Tibial artery (tissue), 4 donors: ENCODE measurements around the gene CMSS1.

Source experiments
- DNase-seq, 2 donors: peaks; one replicate each; pipeline ENCODE4 v3.0.0-alpha.2; 2019
- H3K27ac ChIP-seq, 2 donors: fragments of 200-600 bp; sonication (generic) in 1 of 2; 1 replicate in 1 of 2; 2 replicates in 1 of 2; pipeline ENCODE4 v1.5.1; 2018 to 2019; ENCODE audit warnings: mild to moderate bottlenecking in 1 of 2
- H3K27me3 ChIP-seq, 2 donors: fragments of 200-600 bp; sonication (generic) in 1 of 2; one replicate each; pipeline versions ENCODE4 v1.5.1 to v1.6.0; 2016 to 2019
- H3K36me3 ChIP-seq, 3 donors: fragments of 200-600 bp; sonication (generic) in 2 of 3; one replicate each; pipeline ENCODE4 v1.5.1; 2016 to 2019; ENCODE audit warnings: mild to moderate bottlenecking in 2 of 3
- H3K4me1 ChIP-seq, 4 donors: fragments of 200-600 bp; sonication (generic) in 2 of 4; 1 replicate in 3 of 4; 2 replicates in 1 of 4; pipeline ENCODE4 v1.5.1; 2016 to 2019
- H3K4me3 ChIP-seq, 2 donors: fragments of 200-600 bp; sonication (generic) in 1 of 2; 1 replicate in 1 of 2; 2 replicates in 1 of 2; pipeline ENCODE4 v1.5.1; 2018 to 2019; ENCODE audit warnings: mild to moderate bottlenecking in 2 of 2
- H3K9me3 ChIP-seq, 3 donors: fragments of 200-600 bp; sonication (generic) in 1 of 3; one replicate each; pipeline ENCODE4 v1.5.1; 2016 to 2019
- CTCF ChIP-seq, 2 experiments: fragments of 200-600 bp in 1 of 2; fragments of 450-650 bp in 1 of 2; IDR thresholded peaks; one replicate each; pipeline ENCODE4 v1.5.1; 2017 to 2019; ENCODE audit warnings: antibody characterized with exemption in 2 of 2, mild to moderate bottlenecking in 1 of 2, moderate library complexity in 1 of 2
- intact Hi-C: fragments of 100-400 bp; cut with DNase I; formaldehyde crosslinking; loops from one replicate; pipeline ENCODE4 v1.15.0; 2023; ENCODE audit warnings: low total_unique reads

The CMSS1 gene

GRCh38 chr3:99966662-99967416 is 149.2 kb downstream of the CMSS1 start:
- Histone ChIP-seq H3K4me3 (peak overlapping the region; percentile 7 to 17), H3K4me1 (peaks cover 0 to 62% (median 20%) of the 10 kb centered on the region in 4 donors), H3K9me3 (no peaks in the 10 kb centered on the region), H3K27ac (peak overlapping the region; percentile 81 to 83), H3K27me3 (no peaks in the 10 kb centered on the region), H3K36me3 (no peaks in the 10 kb centered on the region)
- intact Hi-C loops = no loop called here
- no peak for TF ChIP-seq CTCF (IDR thresholded peaks at IDR 0.05)
- DNase-seq = peak in 1 of 2 donors; percentile 39

GRCh38 chr3:99967796-99968195 is 150.1 kb downstream of the CMSS1 start:
- H3K4me1 ChIP-seq = peaks cover 0 to 64% (median 24%) of the 10 kb centered on the region in 4 donors
- H3K27me3 ChIP-seq = no peaks in the 10 kb centered on the region
- TF ChIP-seq CTCF (IDR thresholded peaks at IDR 0.05) = no peak
- no peaks in the 10 kb centered on the region for H3K36me3 ChIP-seq
- no peak overlapping the region for H3K4me3 ChIP-seq
- peak overlapping the region; percentile 81 to 83 for H3K27ac ChIP-seq
- DNase-seq = no peak
- intact Hi-C loops = no loop called here
- H3K9me3 ChIP-seq = no peaks in the 10 kb centered on the region

- no peak overlapping the region for H3K27ac ChIP-seq
These were observed 151.5 kb downstream of the CMSS1 start for GRCh38 chr3:99969136-99969535.

GRCh38 chr3:99970198-99970597 is 152.5 kb downstream of the CMSS1 start:
- Histone ChIP-seq H3K4me3 (no peak overlapping the region), H3K27me3 (no peaks in the 10 kb centered on the region), H3K9me3 (no peaks in the 10 kb centered on the region), H3K36me3 (no peaks in the 10 kb centered on the region), H3K27ac (no peak overlapping the region), H3K4me1 (peaks cover 0 to 63% (median 24%) of the 10 kb centered on the region in 4 donors)
- no peak for TF ChIP-seq CTCF (IDR thresholded peaks at IDR 0.05)
- intact Hi-C loops = no loop called here
- DNase-seq = no peak

More at GRCh38 chr3:99969136-99969535, 151.5 kb downstream of the CMSS1 start:
- intact Hi-C loops = no loop called here
- peaks cover 0 to 65% (median 26%) of the 10 kb centered on the region in 4 donors for H3K4me1 ChIP-seq
- H3K4me3 ChIP-seq = no peak overlapping the region
- no peak for TF ChIP-seq CTCF (IDR thresholded peaks at IDR 0.05)
- H3K36me3 ChIP-seq = no peaks in the 10 kb centered on the region
- no peaks in the 10 kb centered on the region for H3K9me3 ChIP-seq
- no peaks in the 10 kb centered on the region for H3K27me3 ChIP-seq
- DNase-seq = no peak

- DNase-seq = no peak
- intact Hi-C loops = no loop called here
- Histone ChIP-seq H3K9me3 (no peaks in the 10 kb centered on the region), H3K4me3 (no peak overlapping the region), H3K27me3 (no peaks in the 10 kb centered on the region), H3K4me1 (peaks cover 0 to 48% (median 16%) of the 10 kb centered on the region in 4 donors), H3K36me3 (no peaks in the 10 kb centered on the region), H3K27ac (peak overlapping the region; percentile 52 to 59)
- TF ChIP-seq CTCF (IDR thresholded peaks at IDR 0.05) = no peak
These were observed 154.1 kb downstream of the CMSS1 start for GRCh38 chr3:99971761-99972160.
